ENCODE measurements around the gene PARP12.

The PARP12 gene

GRCh38 chr7:140000666-140001268 is 62.0 kb downstream of the PARP12 start:
- in situ Hi-C loops (cut with HindIII; ENCODE audit: low sequenced_read_pairs) = loop anchor here (25.0 kb wide), 1 partner anchor 388 kb away; no protein-coding TSS in a partner anchor
- H3K4me3 ChIP-seq (ENCODE audit: low read depth, low read length) = no peak overlapping the region
- DNase-seq (ENCODE audit: low read depth, low spot score) = no peak
- no peak for TF ChIP-seq CTCF (IDR thresholded peaks at IDR 0.05; ENCODE audit: low read depth, low read length)

- no peak for DNase-seq (ENCODE audit: low read depth, low spot score)
- in situ Hi-C loops (cut with HindIII; ENCODE audit: low sequenced_read_pairs) = no loop called here
- no peak overlapping the region for H3K4me3 ChIP-seq (ENCODE audit: low read depth, low read length)
- no peak for TF ChIP-seq CTCF (IDR thresholded peaks at IDR 0.05; ENCODE audit: low read depth, low read length)
Observed at GRCh38 chr7:139999516-139999915, 63.2 kb downstream of the PARP12 start.

GRCh38 chr7:139998572-139998971 is 64.2 kb downstream of the PARP12 start:
- H3K4me3 ChIP-seq (ENCODE audit: low read depth, low read length) = no peak overlapping the region
- in situ Hi-C loops (cut with HindIII; ENCODE audit: low sequenced_read_pairs) = no loop called here
- TF ChIP-seq CTCF (IDR thresholded peaks at IDR 0.05; ENCODE audit: low read depth, low read length) = no peak
- no peak for DNase-seq (ENCODE audit: low read depth, low spot score)

GRCh38 chr7:139995017-139995915 is 67.5 kb downstream of the PARP12 start:
- H3K4me3 ChIP-seq (ENCODE audit: low read depth, low read length) = no peak overlapping the region
- in situ Hi-C loops (cut with HindIII; ENCODE audit: low sequenced_read_pairs) = no loop called here
- peak; percentile 30 for DNase-seq (ENCODE audit: low read depth, low spot score)
- no peak for TF ChIP-seq CTCF (IDR thresholded peaks at IDR 0.05; ENCODE audit: low read depth, low read length)

GRCh38 chr7:139994356-139994755 is 68.4 kb downstream of the PARP12 start:
- no peak overlapping the region for H3K4me3 ChIP-seq (ENCODE audit: low read depth, low read length)
- DNase-seq (ENCODE audit: low read depth, low spot score) = no peak
- TF ChIP-seq CTCF (IDR thresholded peaks at IDR 0.05; ENCODE audit: low read depth, low read length) = no peak
- in situ Hi-C loops (cut with HindIII; ENCODE audit: low sequenced_read_pairs) = no loop called here

- in situ Hi-C loops (cut with HindIII; ENCODE audit: low sequenced_read_pairs) = no loop called here
- DNase-seq (ENCODE audit: low read depth, low spot score) = no peak
- no peak overlapping the region for H3K4me3 ChIP-seq (ENCODE audit: low read depth, low read length)
- no peak for TF ChIP-seq CTCF (IDR thresholded peaks at IDR 0.05; ENCODE audit: low read depth, low read length)
Observed at GRCh38 chr7:139993592-139993991, 69.2 kb downstream of the PARP12 start.
